ENCODE results near the gene MFRP.

MFRP gene

DNA sequence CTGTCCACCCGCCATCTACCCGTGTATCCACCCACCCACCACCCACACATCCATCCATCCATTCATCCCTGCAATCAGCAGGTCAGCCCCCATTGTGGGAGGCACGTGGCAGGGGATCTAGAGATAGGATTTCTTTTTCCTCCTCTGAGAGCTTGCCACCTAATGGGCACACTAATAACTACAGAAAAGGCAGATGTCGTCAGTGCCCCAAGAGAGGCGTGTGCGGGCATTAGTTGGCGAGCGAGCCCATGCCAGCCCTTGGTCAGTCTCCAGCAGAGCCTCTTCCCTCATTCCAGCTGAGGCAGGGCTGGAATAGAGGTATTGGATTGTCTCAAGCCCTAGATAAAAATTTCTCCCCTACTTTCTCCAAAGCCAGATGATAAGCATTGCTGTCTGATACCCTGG, 25.3 kb upstream of the MFRP start:
- TF ChIP-seq, protein P1, sequence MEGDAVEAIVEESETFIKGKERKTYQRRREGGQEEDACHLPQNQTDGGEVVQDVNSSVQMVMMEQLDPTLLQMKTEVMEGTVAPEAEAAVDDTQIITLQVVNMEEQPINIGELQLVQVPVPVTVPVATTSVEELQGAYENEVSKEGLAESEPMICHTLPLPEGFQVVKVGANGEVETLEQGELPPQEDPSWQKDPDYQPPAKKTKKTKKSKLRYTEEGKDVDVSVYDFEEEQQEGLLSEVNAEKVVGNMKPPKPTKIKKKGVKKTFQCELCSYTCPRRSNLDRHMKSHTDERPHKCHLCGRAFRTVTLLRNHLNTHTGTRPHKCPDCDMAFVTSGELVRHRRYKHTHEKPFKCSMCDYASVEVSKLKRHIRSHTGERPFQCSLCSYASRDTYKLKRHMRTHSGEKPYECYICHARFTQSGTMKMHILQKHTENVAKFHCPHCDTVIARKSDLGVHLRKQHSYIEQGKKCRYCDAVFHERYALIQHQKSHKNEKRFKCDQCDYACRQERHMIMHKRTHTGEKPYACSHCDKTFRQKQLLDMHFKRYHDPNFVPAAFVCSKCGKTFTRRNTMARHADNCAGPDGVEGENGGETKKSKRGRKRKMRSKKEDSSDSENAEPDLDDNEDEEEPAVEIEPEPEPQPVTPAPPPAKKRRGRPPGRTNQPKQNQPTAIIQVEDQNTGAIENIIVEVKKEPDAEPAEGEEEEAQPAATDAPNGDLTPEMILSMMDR (IDR thresholded peaks at IDR 0.05; ENCODE audit: extremely low read depth, missing control alignments) = no peak
- DNase-seq (ENCODE audit: low spot score) = no peak

DNA sequence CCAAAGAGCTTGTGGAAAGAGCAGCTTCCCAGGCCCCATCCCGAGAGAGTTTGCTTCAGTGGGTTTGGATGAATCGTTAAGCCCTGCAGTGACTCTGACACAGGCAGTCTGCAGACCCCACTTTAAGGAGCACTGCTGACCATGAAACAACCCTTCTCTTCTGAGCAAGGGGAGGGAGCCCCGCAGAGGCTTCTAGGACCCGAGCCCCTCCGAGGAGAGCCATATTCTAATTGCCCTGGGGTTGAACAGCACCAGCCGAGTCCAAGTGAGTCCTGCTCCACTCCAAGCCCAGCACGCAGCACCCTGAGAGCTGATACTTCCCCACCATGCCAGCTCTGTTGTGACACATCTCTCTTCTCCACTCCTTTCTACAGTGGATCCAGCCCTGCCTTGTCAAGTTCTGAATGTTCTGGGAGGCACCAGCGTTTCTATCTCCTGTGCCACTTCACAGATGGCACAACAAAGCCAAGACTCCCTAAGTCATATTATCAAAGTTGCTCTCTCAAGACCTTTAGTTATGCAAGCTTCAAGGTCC, 24.6 kb upstream of the MFRP start:
- TF ChIP-seq, protein P1 (IDR thresholded peaks at IDR 0.05; ENCODE audit: extremely low read depth, missing control alignments) = no peak
- no peak for DNase-seq (ENCODE audit: low spot score)

DNA sequence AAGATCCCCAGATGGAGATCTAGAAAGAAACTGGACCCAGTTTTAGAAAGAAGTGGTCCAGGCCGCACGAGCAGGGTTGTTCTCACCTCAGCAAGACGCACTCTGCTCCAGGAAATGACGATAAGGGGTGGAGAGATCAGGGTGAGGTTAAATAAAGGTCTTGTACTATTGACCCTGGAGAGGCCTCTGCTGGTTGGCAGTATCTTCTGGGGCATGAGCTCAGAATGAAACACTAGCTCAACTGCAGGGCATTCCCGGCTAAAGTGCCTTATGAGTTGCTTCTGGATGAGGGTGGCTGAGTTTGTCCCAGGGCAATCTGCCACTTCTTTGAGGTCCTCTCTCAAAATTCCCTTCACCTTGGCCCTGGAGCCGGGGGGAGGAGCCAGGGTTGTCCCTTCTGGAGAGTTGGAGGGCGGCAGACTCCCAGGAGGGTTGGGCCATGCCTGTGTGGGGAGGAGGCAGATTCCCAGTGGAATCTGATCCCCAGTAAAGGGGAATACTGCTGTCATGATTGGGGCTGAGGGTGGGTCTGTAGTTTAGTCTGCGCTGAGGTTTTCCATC, 24.1 kb upstream of the MFRP start:
- no peak for DNase-seq (ENCODE audit: low spot score)
- TF ChIP-seq, protein P1 (IDR thresholded peaks at IDR 0.05; ENCODE audit: extremely low read depth, missing control alignments) = no peak

DNA sequence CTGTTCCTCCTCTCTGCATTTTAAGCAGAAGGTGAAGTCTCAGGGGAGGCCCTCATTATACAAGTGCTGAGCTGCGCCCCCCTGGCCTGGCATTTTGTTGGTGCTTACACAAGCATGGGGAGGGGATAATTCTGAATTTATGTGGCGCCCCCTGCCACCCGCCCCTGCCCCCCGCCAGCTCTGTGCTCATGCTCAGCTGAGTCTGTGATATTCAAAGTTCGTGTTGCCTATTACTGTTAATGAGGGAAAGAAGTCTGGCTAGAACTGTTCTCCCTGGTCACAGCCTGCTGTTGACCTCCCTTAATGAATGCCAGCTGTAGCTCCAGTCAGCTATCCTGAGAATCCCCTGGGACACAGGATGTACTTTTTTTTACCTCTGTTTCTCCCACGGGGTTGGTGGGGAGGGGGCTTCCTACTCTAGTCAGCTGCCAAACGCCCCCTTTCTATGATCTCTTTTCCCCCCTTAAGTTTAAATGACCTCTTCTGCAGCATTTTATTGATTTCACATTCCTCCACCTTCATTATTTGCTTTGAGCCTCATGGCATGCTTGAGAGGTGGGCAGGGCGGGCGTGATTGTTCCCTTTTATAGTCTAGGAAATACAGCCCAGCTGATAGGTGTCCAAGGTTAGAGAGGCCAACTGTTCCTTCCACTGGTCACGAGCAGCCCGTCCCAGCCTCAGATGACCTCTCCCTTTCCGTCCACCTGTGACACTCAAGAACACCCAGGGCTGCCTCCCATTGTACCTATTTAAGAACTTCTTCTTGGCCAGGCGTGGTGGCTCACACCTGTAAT, 22.8 kb upstream of the MFRP start:
- no peak for DNase-seq (ENCODE audit: low spot score)
- TF ChIP-seq, protein P1 (IDR thresholded peaks at IDR 0.05; ENCODE audit: extremely low read depth, missing control alignments) = no peak

DNA sequence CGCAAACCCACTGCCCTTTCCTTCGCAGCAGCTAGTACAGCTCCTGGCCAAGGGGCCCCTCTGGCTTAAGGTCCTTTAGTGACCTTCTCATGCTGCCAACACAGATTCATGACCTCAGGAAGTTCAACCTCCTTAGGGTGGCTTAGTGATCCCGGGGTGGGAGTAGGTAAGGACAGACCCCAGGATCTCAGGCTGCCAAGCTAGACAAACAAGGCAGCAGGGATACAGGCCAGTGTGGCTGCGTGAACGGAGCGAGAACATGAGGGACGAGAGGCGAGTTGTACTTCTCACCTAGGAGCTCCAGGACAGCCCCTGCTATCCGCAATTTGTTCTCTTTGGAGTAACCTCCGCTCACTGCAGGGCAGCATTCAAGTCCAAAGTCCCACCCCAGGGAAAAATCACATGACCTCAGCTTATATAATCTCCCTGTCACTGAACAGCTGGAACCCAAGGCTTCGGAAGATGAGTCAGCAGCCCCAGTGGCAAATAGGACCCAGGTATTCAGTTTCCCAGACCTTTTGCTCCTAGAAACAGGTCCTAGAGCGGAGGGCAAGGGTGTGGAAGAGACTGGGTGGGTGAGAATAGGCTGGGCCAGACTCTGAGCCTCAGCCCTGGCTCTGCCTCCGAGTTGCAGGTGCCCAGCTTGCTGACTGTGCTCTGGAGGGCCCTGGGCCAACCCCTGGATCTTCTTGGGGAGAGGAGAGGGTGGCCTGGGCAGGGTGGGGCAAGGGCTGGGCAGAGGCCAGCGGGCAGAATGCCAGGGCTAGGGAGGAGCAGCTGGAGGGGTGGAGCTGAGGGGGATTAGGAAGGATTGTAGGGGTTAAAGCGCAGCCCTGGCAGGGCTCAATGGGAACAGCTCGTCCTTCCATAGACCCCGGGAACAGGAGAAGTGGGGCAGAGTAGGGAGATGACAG, 21.9 kb upstream of the MFRP start:
- DNase-seq (ENCODE audit: low spot score) = no peak
- TF ChIP-seq, protein P1 (IDR thresholded peaks at IDR 0.05; ENCODE audit: extremely low read depth, missing control alignments) = no peak

DNA sequence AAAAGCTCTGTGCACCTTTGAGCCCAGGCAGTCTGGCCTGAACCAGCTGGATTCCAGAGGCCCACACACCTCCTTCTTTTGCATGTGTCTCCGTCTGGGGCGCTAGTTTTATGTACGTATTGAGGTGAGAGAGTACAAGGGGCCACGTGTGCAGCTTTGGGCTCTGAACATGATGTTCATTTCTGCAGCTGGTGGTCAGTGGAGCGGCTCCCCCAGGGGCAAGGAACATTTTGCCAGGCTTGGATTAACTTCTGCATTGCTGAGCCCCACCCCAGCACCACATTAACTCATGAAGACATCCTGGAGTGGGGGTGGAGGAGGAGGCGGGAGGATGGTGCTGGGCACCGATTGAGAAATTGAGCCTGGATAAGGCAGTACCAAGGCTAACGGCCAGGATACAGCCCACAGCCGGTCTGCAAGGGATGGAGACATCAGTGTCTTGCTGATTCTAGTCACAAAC, 21.2 kb upstream of the MFRP start:
- TF ChIP-seq, protein P1 (IDR thresholded peaks at IDR 0.05; ENCODE audit: extremely low read depth, missing control alignments) = no peak
- no peak for DNase-seq (ENCODE audit: low spot score)

All from GM20000 (cell line).